K562 (cell line): ENCODE results near the gene ZSWIM1. TPM values are rescaled to one million over a fixed set of nuclear protein-coding genes. Genes with fewer than 3 reads are reported as not detected.
A peak's percentile ranks its signal among the peaks of the same experiment; 100 is the strongest.

Experiments
- CBX8 ChIP-seq: fragments of 200-600 bp; sonication (generic); IDR thresholded peaks from 2 replicates; pipeline ENCODE4 v1.6.1; 2012; ENCODE audit warnings: borderline replicate concordance, mixed run types, low read depth, mild to moderate bottlenecking, moderate library complexity, mixed read lengths, low read length, control low read depth, inconsistent platforms; ENCODE audit not compliant: poor library complexity, severe bottlenecking; ENCODE audit errors: extremely low read depth
- CSDE1 ChIP-seq, 2 experiments: fragments of 450-650 bp; IDR thresholded peaks; 2 replicates each; pipeline ENCODE4 v1.6.1; 2016; ENCODE audit warnings: mild to moderate bottlenecking in 1 of 2
- EP300 ChIP-seq: IDR thresholded peaks from 2 replicates; pipeline ENCODE4 v1.6.1; 2012; ENCODE audit warnings: low read length, improper control_type of control experiment
- GTF2A2 ChIP-seq: IDR thresholded peaks from 2 replicates; pipeline ENCODE4 v1.6.1; 2016; ENCODE audit warnings: mild to moderate bottlenecking, missing genetic modification characterization, missing compliant biosample characterization
- KAT2B ChIP-seq: IDR thresholded peaks from one replicate; pipeline ENCODE4 v1.6.1; 2012; ENCODE audit warnings: low read depth, mild to moderate bottlenecking, control low read depth, inconsistent platforms, low read length, moderate library complexity
- MAZ ChIP-seq, 2 experiments: fragments of 450-650 bp in 1 of 2; sonication (generic) in 1 of 2; formaldehyde crosslinking; IDR thresholded peaks in 1 of 2; conservative IDR thresholded peaks in 1 of 2; 2 replicates each; pipeline versions ENCODE4 v1.4.0 to v1.5.0; 2020; ENCODE audit warnings: mild to moderate bottlenecking in 1 of 2, missing genetic modification reagents in 1 of 2
- NCOA4 ChIP-seq: fragments of 450-650 bp; IDR thresholded peaks from 2 replicates; pipeline ENCODE4 v1.6.1; 2018; ENCODE audit warnings: mild to moderate bottlenecking; ENCODE audit not compliant: partially characterized antibody
- NFATC3 ChIP-seq: fragments of 450-650 bp; IDR thresholded peaks from 2 replicates; pipeline ENCODE4 v1.6.1; 2017; ENCODE audit warnings: mild to moderate bottlenecking
- NR4A1 ChIP-seq, 2 experiments: fragments of 250-450 bp in 1 of 2; fragments of 450-650 bp in 1 of 2; sonication (Bioruptor Pico) in 1 of 2; IDR thresholded peaks; 2 replicates each; pipeline versions ENCODE4 v1.4.0 to v1.6.1; 2016 to 2020; ENCODE audit warnings: mild to moderate bottlenecking in 2 of 2, missing compliant biosample characterization in 1 of 2, missing genetic modification characterization in 1 of 2, moderate library complexity in 1 of 2
- PHF8 ChIP-seq: fragments of 200-600 bp; sonication (generic); IDR thresholded peaks from 2 replicates; pipeline ENCODE4 v1.6.1; 2012; ENCODE audit warnings: mixed run types, mild to moderate bottlenecking, inconsistent platforms, low read length, moderate library complexity, borderline replicate concordance
- RAD51 ChIP-seq: fragments of 450-650 bp; IDR thresholded peaks from 2 replicates; pipeline ENCODE4 v1.7.1; 2016; ENCODE audit warnings: low read depth, mild to moderate bottlenecking, borderline replicate concordance
- RERE ChIP-seq: sonication (generic); formaldehyde crosslinking; IDR thresholded peaks from 2 replicates; pipeline ENCODE4 v1.8.0; 2023; ENCODE audit warnings: missing genetic modification reagents, mild to moderate bottlenecking, borderline replicate concordance
- SMARCB1 ChIP-seq: IDR thresholded peaks from 2 replicates; pipeline ENCODE4 v1.6.1; 2011; ENCODE audit warnings: improper control_type of control experiment, low read depth; ENCODE audit not compliant: insufficient read length
- SNIP1 ChIP-seq: fragments of 450-650 bp; IDR thresholded peaks from 2 replicates; pipeline ENCODE4 v1.7.1; 2017; ENCODE audit warnings: low read depth, mild to moderate bottlenecking
- TARDBP ChIP-seq: fragments of 450-650 bp; IDR thresholded peaks from 2 replicates; pipeline ENCODE4 v1.6.1; 2016
- ZNF134 ChIP-seq: fragments of 250-450 bp; sonication (Bioruptor Pico); conservative IDR thresholded peaks from 2 replicates; pipeline ENCODE4 v1.4.0; 2020
- ZNF274 ChIP-seq: IDR thresholded peaks from 2 replicates; pipeline ENCODE4 v1.6.1; 2011; ENCODE audit warnings: low read depth, mild to moderate bottlenecking, low read length, moderate library complexity, borderline replicate concordance
- ZNF324 ChIP-seq: fragments of 250-450 bp; sonication (Bioruptor Pico); IDR thresholded peaks from 2 replicates; pipeline ENCODE4 v1.4.0; 2020; ENCODE audit warnings: mild to moderate bottlenecking
- ZNF639 ChIP-seq, 2 experiments: fragments of 200-800 bp in 1 of 2; sonication (Bioruptor generic) in 1 of 2; sonication (generic) in 1 of 2; formaldehyde crosslinking in 1 of 2; IDR thresholded peaks in 1 of 2; conservative IDR thresholded peaks in 1 of 2; 2 replicates each; pipeline versions ENCODE4 v1.5.0 to v1.6.1; 2016 to 2020; ENCODE audit warnings: missing compliant biosample characterization in 1 of 2, missing genetic modification characterization in 1 of 2, missing genetic modification reagents in 1 of 2
- ZNF644 ChIP-seq: fragments of 200-800 bp; sonication (Bioruptor generic); IDR thresholded peaks from 2 replicates; pipeline ENCODE4 v1.6.1; 2016; ENCODE audit warnings: low read depth, missing genetic modification characterization, missing compliant biosample characterization
- ZNF77 ChIP-seq: fragments of 250-450 bp; sonication (Bioruptor Pico); IDR thresholded peaks from 2 replicates; pipeline ENCODE4 v1.5.0; 2020
- polyA plus RNA-seq, 8 experiments: library from polyadenylated mRNA; depleted of rRNA in 4 of 8; stranded (reverse) in 5 of 8; unstranded in 3 of 8; fragments of >200 nt; fragmentation: Nextera tagmentation in 2 of 8; fragmentation: Illumina TruSeq in 1 of 8; extraction: Ambion mirVana in 2 of 8; extraction: Trizol in 1 of 8; gene quantifications; 2 replicates each; pipeline versions ENCODE4 v1.2.1 to v1.2.3, GENCODE V29; 2011 to 2014; ENCODE audit warnings: inconsistent platforms in 1 of 8, missing spikeins in 1 of 8
- total RNA-seq, 7 experiments: library from RNA; depleted of rRNA in 6 of 7; stranded (reverse); fragments of >200 nt in 6 of 7; fragmentation: Illumina TruSeq in 2 of 7; extraction: Trizol in 2 of 7; gene quantifications; 2 replicates each; pipeline versions ENCODE4 v1.2.1 to v1.2.3, GENCODE V29; 2011 to 2021; ENCODE audit warnings: low replicate concordance in 1 of 7

Gene ZSWIM1
- total and polyA plus RNA-seq, 9 of the 15 experiments (the other 6 are each of a cell fraction or from before 2014, with no cell fraction given) = 2.5 to 15.6 (median 9.5) TPM

- TF ChIP-seq ZNF274 = no peak
- TF ChIP-seq NFATC3 = peak; percentile 64; the same call in 1 of the 2 replicates
- TF ChIP-seq TARDBP = no peak
- no peak for TF ChIP-seq SMARCB1
- TF ChIP-seq ZNF639 (CRISPR knock-in tag; conservative IDR thresholded peaks at IDR 0.05 in 1 of 2, IDR thresholded peaks at IDR 0.05 in 1 of 2) = no peak
- no peak for TF ChIP-seq RAD51
- peak in 1 of 2 experiments; percentile 96; a peak in 2 of 4 replicates for TF ChIP-seq CSDE1 (IDR thresholded peaks at IDR 0.05)
- TF ChIP-seq NR4A1 (CRISPR knock-in tag; IDR thresholded peaks at IDR 0.05) = no peak
- peak; percentile 80; the same call in 1 of the 2 replicates for TF ChIP-seq NR4A1 (tag; IDR thresholded peaks at IDR 0.05)
- TF ChIP-seq ZNF134 = no peak
- TF ChIP-seq SNIP1 = no peak
- TF ChIP-seq RERE = no peak
- TF ChIP-seq EP300 = no peak
- TF ChIP-seq NCOA4 = no peak
- no peak for TF ChIP-seq ZNF77 (CRISPR knock-in tag)
- TF ChIP-seq PHF8 = peak; percentile 97
- TF ChIP-seq ZNF324 (CRISPR knock-in tag) = no peak
- TF ChIP-seq CBX8 = no peak
- TF ChIP-seq MAZ (CRISPR knock-in tag; conservative IDR thresholded peaks at IDR 0.05 in 1 of 2, IDR thresholded peaks at IDR 0.05 in 1 of 2) = 0 out of 4 replicates have a peak, but pooled peaks of 1 of the 2 experiments have one; percentile 32
- TF ChIP-seq ZNF644 (tag) = no peak
- TF ChIP-seq GTF2A2 (tag) = no peak
- no peak for TF ChIP-seq KAT2B
Measured at GRCh38 chr20:45880988-45881788, at the start of gene ZSWIM1 (continued).
